Smooth muscle cell (in vitro differentiated cells): Measurements from ENCODE around the gene PNKP. TPM values are rescaled to one million over a fixed set of nuclear protein-coding genes. Genes with fewer than 3 reads are reported as not detected.

Experiments used
- DNase-seq: peaks from one replicate; lab custom pipeline; 2025; ENCODE audit not compliant: unreplicated experiment; lab: John Stamatoyannopoulos, UW
- H2AFZ ChIP-seq: fragments of 200-600 bp; sonication (generic); 2 replicates; pipeline ENCODE4 v1.6.0; 2016; ENCODE audit warnings: antibody characterized with exemption, low read depth, mild to moderate bottlenecking
- H3F3A ChIP-seq: fragments of 200-600 bp; sonication (generic); 2 replicates; pipeline ENCODE4 v1.6.0; 2017; ENCODE audit warnings: antibody characterized with exemption, low read depth
- H3K27ac ChIP-seq: fragments of 200-600 bp; sonication (generic); 2 replicates; pipeline ENCODE4 v1.5.1; 2016; ENCODE audit warnings: low read depth, mild to moderate bottlenecking
- H3K27me3 ChIP-seq: fragments of 200-600 bp; sonication (generic); 2 replicates; pipeline ENCODE4 v1.6.1; 2016; ENCODE audit warnings: low read depth, mild to moderate bottlenecking
- H3K36me3 ChIP-seq: fragments of 200-600 bp; sonication (generic); 2 replicates; pipeline ENCODE4 v1.5.1; 2016; ENCODE audit warnings: low read depth
- H3K4me1 ChIP-seq: fragments of 200-600 bp; sonication (generic); 2 replicates; pipeline ENCODE4 v1.5.1; 2016; ENCODE audit warnings: low read depth
- H3K4me2 ChIP-seq: fragments of 200-600 bp; sonication (generic); 2 replicates; pipeline ENCODE4 v1.6.0; 2016; ENCODE audit warnings: mild to moderate bottlenecking
- H3K4me3 ChIP-seq: fragments of 200-600 bp; sonication (generic); 2 replicates; pipeline ENCODE4 v1.5.1; 2016; ENCODE audit warnings: mild to moderate bottlenecking
- H3K79me2 ChIP-seq: fragments of 200-600 bp; sonication (generic); 2 replicates; pipeline ENCODE4 v1.6.0; 2016; ENCODE audit warnings: low read depth, mild to moderate bottlenecking
- H3K9ac ChIP-seq: fragments of 200-600 bp; sonication (generic); 2 replicates; pipeline ENCODE4 v1.6.0; 2016; ENCODE audit warnings: low read depth
- H3K9me3 ChIP-seq: fragments of 200-600 bp; sonication (generic); replicated peaks from 2 replicates; pipeline ENCODE4 v1.5.1; 2016; ENCODE audit warnings: low read depth
- H4K20me1 ChIP-seq: fragments of 200-600 bp; sonication (generic); 2 replicates; pipeline ENCODE4 v1.6.0; 2016; ENCODE audit warnings: low read depth
- CTCF ChIP-seq: fragments of 200-600 bp; sonication (generic); IDR thresholded peaks from 2 replicates; pipeline ENCODE4 v1.5.1; 2017; ENCODE audit warnings: borderline replicate concordance, mild to moderate bottlenecking, antibody characterized with exemption; ENCODE audit not compliant: insufficient read depth, poor library complexity, severe bottlenecking
- WGBS: methylation state at CpG from one replicate; pipeline ENCODE4 v1.1.7; 2016; ENCODE audit warnings: low lambda C conversion rate; 5-methylcytosine and 5-hydroxymethylcytosine counted together
- polyA plus RNA-seq: library from polyadenylated mRNA; unstranded; fragments of >200 nt; fragmentation: Nextera tagmentation; extraction: Ambion mirVana; gene quantifications from 2 replicates; pipeline ENCODE4 v1.2.1, GENCODE V29; 2016
- total RNA-seq: library from RNA; depleted of rRNA; stranded (reverse); fragments of >200 nt; gene quantifications from 2 replicates; pipeline ENCODE4 v1.2.3, GENCODE V29; 2014

The PNKP gene
- total and polyA plus RNA-seq, 2 experiments from 2014 or later = 15.3 to 42.4 TPM

GRCh38 chr19:49831592-49831991 lies 35.8 kb downstream of the PNKP start:
- Histone ChIP-seq H3K4me1 (no peaks in the 10 kb centered on the region), H3K27ac (no peak overlapping the region), H4K20me1 (peaks cover 36% of the 10 kb centered on the region), H3K36me3 (no peaks in the 10 kb centered on the region), H2AFZ (no peak overlapping the region), H3K4me2 (no peak overlapping the region), H3K27me3 (no peaks in the 10 kb centered on the region), H3F3A (no peaks in the 10 kb centered on the region), H3K4me3 (no peak overlapping the region), H3K9me3 (no peaks in the 10 kb centered on the region), H3K79me2 (no peaks in the 10 kb centered on the region), H3K9ac (no peak overlapping the region)
- DNase-seq = no peak
- TF ChIP-seq CTCF = no peak
- WGBS = 96% methylated on average over 8 of the region's 8 CpGs

GRCh38 chr19:49830766-49831165 lies 36.6 kb downstream of the PNKP start:
- Histone ChIP-seq H3K27ac (no peak overlapping the region), H3K27me3 (no peaks in the 10 kb centered on the region), H3F3A (no peaks in the 10 kb centered on the region), H3K36me3 (no peaks in the 10 kb centered on the region), H3K4me3 (no peak overlapping the region), H3K9ac (no peak overlapping the region), H3K79me2 (no peaks in the 10 kb centered on the region), H3K4me2 (no peak overlapping the region), H3K9me3 (no peaks in the 10 kb centered on the region), H3K4me1 (no peaks in the 10 kb centered on the region), H2AFZ (no peak overlapping the region), H4K20me1 (peaks cover 44% of the 10 kb centered on the region)
- WGBS = 91% methylated on average over 12 of the region's 12 CpGs
- TF ChIP-seq CTCF = no peak
- DNase-seq = no peak

- Histone ChIP-seq H3K36me3 (no peaks in the 10 kb centered on the region), H3K9ac (no peak overlapping the region), H3K27me3 (no peaks in the 10 kb centered on the region), H3K9me3 (no peaks in the 10 kb centered on the region), H2AFZ (no peak overlapping the region), H3K4me3 (no peak overlapping the region), H3K4me1 (no peaks in the 10 kb centered on the region), H3K27ac (no peak overlapping the region), H3K4me2 (no peak overlapping the region), H4K20me1 (peaks cover 55% of the 10 kb centered on the region), H3F3A (no peaks in the 10 kb centered on the region), H3K79me2 (peaks cover 8% of the 10 kb centered on the region)
- DNase-seq = no peak
- TF ChIP-seq CTCF = no peak
- 97% methylated on average over 18 of the region's 18 CpGs for WGBS
These were observed 37.7 kb downstream of the PNKP start for GRCh38 chr19:49829721-49830120.

- no peaks in the 10 kb centered on the region for H3F3A ChIP-seq
- no peaks in the 10 kb centered on the region for H3K4me1 ChIP-seq
- TF ChIP-seq CTCF = no peak
- no peak for DNase-seq
- no peaks in the 10 kb centered on the region for H3K27me3 ChIP-seq
- H3K79me2 ChIP-seq = peaks cover 13% of the 10 kb centered on the region
- H3K9me3 ChIP-seq = no peaks in the 10 kb centered on the region
- H3K4me3 ChIP-seq = no peak overlapping the region
- no peak overlapping the region for H3K9ac ChIP-seq
- H3K4me2 ChIP-seq = no peak overlapping the region
- no peaks in the 10 kb centered on the region for H3K36me3 ChIP-seq
- no peak overlapping the region for H2AFZ ChIP-seq
- H4K20me1 ChIP-seq = peaks cover 60% of the 10 kb centered on the region
- no peak overlapping the region for H3K27ac ChIP-seq
- 98% methylated on average over 8 of the region's 8 CpGs for WGBS
These were observed 38.2 kb downstream of the PNKP start for GRCh38 chr19:49829200-49829599.
